ENCODE data around the gene CASK.

Gene CASK

GRCh38 chrX:41561045-41561444 lies 362.3 kb downstream of the CASK start:
- DNase-seq (ENCODE audit: low spot score): peak; percentile 72

DNA sequence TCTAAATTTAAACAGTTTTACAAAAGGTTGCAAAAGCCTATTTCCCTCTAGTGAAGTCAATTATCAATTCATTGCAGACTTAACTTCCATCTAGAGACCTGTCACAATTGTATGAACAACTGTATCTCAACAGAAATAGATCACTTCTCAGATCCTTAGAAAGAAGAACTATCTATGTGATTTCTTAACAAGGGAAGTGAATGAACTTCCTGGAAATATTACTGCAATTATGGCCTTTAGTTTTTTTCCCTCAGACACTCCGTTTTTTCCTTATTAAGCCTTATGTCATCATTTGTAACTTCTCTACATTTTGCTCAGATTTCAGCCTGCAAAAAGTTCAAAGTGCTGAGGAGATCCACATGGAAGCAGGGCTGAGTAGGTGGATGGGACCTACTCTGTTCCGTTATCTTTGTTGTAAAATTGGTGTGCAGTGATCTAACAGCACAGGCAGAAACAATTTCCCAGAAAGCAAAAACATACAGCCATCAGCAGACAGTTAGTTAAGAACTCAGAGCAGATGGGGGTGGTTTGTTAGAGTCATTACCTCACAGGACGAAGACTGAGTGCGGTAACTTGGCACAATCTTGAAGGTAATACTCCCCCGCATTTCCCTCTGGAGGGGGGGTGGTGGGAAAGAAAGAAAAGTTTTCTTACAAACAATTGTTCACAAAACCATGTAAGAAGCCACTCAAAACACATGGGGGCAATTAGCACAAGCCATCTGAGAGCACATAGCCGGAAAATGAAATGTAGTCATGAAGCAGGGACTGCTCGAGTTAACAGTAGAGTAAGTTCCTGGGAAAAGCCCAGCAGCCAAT lies 363.9 kb downstream of the CASK start:
- DNase-seq (ENCODE audit: low spot score): no peak

DNA sequence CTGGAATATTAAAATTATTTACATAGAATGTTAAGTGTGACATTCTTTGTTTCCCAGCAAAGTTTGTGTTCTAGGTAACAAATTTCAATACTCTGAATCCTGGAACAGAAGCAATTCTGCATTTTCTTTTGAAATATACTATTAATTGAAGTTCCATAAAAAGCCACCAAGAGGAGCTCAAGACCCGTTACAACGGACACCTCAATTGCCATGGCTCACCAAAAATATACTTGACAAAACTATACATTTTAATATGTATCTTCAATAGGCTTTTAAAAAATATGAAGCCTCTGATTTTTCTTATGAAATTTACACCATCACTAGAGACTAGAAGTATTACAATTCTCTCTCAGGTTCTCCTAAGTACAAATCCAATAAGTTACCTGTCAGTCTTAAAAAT lies 364.8 kb downstream of the CASK start:
- DNase-seq (ENCODE audit: low spot score): peak; percentile 59

- DNase-seq (ENCODE audit: low spot score): no peak
These were observed 366.4 kb downstream of the CASK start for GRCh38 chrX:41556958-41557357.

GRCh38 chrX:41553688-41554087 lies 369.7 kb downstream of the CASK start:
- peak; percentile 34 for DNase-seq (ENCODE audit: low spot score)

GRCh38 chrX:41548411-41548810 lies 374.9 kb downstream of the CASK start:
- no peak for DNase-seq (ENCODE audit: low spot score)

- DNase-seq (ENCODE audit: low spot score): no peak
These were observed 379.7 kb downstream of the CASK start for GRCh38 chrX:41543668-41544067.

- no peak for DNase-seq (ENCODE audit: low spot score)
These were observed 380.3 kb downstream of the CASK start for GRCh38 chrX:41543025-41543424.

DNA sequence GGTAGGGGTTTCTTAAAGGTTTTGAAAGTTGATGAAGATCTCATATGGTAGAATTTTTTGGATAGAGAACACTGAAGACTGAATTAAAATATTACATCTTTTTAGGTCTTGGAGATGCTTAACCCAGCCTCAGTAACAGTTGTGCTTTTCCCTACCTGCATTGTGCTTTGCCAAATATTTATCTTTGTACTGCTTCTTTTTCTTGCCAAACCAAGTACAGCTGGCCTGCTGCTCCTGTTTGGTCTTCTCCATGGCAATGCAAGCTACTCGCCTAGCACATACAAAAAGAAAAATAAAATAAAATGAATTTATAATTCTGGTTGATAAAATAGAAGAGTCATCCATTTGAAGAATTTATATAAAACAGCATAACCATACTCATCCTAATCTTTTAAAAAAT lies 380.8 kb downstream of the CASK start:
- no peak for DNase-seq (ENCODE audit: low spot score)

DNA sequence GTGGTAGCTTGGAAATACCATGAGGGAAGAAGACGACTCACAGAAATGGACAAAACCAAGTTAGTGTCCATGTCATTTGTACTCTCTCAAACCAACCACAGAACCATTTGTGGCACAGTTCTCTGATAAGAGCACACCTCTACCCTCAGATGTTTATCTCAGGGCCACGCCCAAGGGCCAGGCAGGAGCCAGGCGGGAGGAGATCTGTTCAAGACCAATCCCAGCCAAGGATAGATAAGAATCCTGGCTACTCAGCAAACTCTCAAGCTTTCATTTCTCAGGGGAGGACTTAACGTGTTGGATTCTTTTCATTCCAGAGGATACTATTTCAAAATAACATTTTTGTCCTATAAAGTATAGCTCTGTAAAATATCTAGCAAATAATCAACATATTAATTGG lies 381.2 kb downstream of the CASK start:
- no peak for DNase-seq (ENCODE audit: low spot score)

DNA sequence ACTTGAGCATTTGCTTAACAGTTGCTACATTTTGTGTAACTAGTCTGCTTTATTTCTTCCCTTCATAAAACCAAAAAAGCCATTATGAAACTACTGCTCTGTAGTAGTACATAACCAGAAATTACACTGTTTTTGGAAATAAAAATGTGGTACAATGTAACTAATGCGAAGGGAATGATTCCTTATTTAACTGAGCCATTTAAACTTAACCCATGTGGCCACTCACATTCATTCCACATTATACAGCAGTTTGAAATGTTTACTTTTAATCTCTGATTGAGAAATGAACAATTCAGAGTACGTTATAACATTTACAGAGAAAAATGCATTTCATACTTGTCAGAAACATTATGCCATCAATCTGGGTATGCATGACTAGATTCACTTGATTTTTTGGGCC lies 382.0 kb downstream of the CASK start:
- no peak for DNase-seq (ENCODE audit: low spot score)

DNA sequence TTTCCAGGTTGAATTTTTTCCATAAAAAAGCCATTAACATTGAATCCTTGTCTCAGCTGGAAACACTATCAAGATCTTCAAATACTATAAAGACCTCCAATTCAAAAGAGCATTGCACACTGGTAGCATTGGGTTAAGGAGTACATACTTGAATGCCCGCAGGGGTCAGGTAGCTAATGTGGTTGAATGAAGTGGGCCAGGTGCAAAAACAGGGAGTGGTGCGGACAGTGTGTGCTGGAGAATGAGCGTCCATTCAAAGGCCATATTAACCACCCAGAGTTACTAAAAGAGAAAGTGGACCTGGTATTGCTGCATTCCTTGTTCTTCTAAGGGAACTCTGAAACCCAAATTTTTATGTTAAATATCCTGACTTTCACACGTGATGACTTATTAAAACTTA lies 384.6 kb downstream of the CASK start:
- DNase-seq (ENCODE audit: low spot score): no peak

DNA sequence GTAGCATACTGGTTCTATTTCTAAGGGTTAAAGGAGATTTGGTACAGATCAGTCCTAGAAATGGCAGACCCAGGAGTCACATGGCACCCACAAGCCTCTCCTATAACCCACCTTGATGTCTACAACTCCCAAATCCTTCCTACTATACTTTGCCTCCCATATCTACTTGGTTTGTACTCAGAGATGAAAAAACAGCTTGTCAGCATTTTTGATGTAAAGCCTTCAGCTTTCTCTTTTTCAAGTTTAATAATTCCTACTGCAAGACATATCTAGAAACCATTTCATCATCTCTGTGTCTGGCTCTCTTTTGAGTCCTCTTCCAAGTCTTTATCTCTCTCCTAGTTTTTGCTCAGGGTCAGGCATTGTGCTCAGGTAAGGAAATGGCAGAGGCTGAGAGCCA lies 393.3 kb downstream of the CASK start:
- no peak for DNase-seq (ENCODE audit: low spot score)

- no peak for DNase-seq (ENCODE audit: low spot score)
These were observed 394.1 kb downstream of the CASK start for GRCh38 chrX:41529221-41529620.

GRCh38 chrX:41528784-41529183 lies 394.6 kb downstream of the CASK start:
- no peak for DNase-seq (ENCODE audit: low spot score)

- DNase-seq (ENCODE audit: low spot score): peak; percentile 32
These were observed 396.4 kb downstream of the CASK start for GRCh38 chrX:41526925-41527324.

DNA sequence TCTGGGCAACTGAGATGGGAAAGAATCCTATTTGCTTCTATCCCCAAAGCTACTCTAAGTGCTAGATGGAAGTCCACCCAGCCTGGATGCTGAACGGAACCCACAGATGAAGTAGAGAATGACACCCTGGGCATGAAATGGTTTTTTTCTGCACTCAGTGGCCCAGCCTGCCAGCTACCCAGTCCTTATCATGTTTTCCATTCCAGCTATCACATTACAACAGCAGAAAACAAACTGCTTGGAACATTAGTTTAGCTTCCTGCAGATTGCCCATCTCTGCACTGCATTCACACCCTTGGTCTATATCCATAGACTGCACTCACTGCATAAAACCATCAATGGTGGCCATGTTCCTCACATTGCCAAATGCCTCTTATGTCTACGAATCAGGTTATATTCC lies 397.1 kb downstream of the CASK start:
- DNase-seq (ENCODE audit: low spot score): no peak

DNA sequence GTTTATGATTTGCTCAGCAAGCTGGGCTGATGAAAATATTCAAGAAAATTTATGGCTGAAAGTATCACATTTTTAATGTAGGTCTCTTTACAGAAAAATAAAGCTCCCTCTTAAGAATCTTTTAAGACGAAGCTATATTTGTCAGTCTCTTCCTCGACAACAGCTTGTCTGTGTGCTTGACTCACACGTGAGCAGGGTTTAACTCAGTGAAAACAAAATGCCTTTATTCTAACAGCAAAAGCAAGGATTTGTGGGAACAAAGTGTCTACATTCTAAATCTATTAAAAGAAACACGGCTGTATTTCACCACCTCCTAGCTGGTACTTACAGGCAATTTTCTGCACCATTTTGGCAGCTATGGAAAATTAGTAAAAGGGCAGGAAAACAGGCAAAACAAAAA lies 400.7 kb downstream of the CASK start:
- DNase-seq (ENCODE audit: low spot score): no peak

DNA sequence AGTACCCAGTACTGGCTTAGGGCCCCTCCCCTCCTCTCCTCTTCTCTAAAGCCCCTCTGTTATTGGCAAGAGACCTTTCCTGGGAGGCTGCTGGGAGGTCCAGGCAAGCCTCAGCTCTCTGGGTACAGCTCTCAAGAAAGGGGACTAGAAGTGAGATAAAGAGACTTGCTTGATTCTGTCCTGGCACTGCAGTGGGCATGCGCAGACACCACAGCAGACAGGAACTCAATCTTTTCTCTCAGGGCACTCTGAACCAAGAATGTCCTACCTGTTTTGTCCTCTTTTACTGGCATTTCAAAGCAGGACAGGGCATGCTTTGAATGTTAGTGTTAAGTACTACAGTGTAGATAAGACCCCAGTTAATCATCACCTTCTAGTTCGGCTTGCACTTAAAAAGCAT lies 401.3 kb downstream of the CASK start:
- DNase-seq (ENCODE audit: low spot score): no peak

DNA sequence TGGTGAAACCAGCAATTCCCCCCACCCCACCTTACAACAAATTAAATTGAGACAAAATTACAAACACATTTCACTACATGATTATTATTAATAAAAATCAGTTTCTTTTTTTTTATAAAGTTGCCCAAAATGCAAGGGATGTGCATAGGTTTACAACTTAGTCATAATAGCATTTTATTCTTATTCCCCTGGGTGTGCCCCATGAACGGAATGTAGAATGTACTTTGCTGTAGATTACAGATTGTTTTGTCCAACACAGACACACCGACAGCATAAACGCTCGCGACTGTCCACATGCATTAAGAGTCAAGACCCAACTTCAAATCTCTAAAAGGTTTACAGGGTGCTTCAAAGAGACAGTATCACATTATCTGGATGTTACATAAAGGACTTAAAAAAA lies 403.9 kb downstream of the CASK start:
- no peak for DNase-seq (ENCODE audit: low spot score)

DNA sequence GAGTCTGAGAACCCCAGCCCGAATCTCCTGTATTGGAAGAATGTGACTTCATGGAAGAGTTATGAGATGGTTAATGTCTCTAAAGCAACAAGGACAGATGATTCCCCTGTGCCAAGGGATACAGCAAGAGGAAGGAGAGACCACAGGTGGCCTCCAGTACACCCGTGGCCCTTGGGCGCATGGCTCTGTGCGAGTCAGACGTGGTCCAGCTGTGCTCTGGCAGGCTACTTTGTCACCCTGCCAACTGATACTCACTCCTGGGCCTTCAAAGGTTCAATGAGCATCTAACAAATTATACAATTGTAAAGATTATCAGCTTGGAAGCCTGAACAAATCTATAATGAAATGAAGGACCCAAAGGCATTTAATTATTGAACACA lies 404.5 kb downstream of the CASK start:
- DNase-seq (ENCODE audit: low spot score): no peak

- DNase-seq (ENCODE audit: low spot score): no peak
These were observed 405.1 kb downstream of the CASK start for GRCh38 chrX:41518127-41518840.

DNA sequence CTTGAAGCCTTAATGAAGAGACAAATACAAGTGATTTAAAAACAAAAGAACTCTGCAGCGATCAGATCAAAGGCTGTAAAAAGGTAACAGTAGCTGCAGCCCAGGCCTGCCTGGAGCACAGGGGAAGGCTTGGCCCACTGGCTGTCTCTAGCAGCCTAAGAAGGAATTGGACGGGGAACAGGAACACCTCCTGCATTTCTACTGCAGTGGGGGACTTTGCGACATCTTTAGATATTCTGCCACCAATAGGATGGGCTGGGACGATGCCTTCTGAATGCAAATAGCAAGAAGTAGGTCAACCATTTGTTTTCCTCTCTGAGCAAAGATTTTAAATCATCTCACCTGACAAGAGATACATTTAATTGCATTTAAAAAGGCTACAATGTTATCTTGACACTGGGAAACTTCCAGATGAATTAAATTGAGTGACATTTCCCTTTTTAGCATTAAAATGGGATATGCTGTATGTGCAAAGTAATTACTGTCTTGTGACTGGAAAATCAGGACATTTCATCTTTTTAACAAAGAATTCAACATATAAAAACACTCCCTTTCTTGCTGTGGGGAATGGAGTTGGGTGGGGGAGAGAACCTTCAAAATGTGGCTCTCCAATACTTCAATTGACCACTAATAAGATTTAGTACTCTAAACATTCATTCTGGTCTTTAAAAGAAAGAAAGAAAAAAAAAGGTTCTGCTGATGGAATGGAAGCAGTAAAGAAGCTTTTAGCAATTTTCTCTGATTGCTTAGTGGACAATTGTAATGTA lies 406.2 kb downstream of the CASK start:
- DNase-seq (ENCODE audit: low spot score): no peak

Measured in RKO (cell line).